Stimulated activated CD4-positive, alpha-beta T cell treated with anti-CD3 and anti-CD28 coated beads, Interleukin-1b, Interleukin-23, amount 100 ng/mL, for 4 hours (primary cell): ENCODE measurements around the gene MAPKBP1.
"Not testable (repeated sequence)": the region's sequence is repeated elsewhere in the genome, so short reads cannot be mapped to it uniquely, and the experiment has no call there.

Experiments used
- DNase-seq, 2 donors: peaks; one replicate each; pipeline ENCODE4 v3.0.0-alpha.2; 2020; ENCODE audit warnings: low read depth in 2 of 2

The MAPKBP1 gene, protein sequence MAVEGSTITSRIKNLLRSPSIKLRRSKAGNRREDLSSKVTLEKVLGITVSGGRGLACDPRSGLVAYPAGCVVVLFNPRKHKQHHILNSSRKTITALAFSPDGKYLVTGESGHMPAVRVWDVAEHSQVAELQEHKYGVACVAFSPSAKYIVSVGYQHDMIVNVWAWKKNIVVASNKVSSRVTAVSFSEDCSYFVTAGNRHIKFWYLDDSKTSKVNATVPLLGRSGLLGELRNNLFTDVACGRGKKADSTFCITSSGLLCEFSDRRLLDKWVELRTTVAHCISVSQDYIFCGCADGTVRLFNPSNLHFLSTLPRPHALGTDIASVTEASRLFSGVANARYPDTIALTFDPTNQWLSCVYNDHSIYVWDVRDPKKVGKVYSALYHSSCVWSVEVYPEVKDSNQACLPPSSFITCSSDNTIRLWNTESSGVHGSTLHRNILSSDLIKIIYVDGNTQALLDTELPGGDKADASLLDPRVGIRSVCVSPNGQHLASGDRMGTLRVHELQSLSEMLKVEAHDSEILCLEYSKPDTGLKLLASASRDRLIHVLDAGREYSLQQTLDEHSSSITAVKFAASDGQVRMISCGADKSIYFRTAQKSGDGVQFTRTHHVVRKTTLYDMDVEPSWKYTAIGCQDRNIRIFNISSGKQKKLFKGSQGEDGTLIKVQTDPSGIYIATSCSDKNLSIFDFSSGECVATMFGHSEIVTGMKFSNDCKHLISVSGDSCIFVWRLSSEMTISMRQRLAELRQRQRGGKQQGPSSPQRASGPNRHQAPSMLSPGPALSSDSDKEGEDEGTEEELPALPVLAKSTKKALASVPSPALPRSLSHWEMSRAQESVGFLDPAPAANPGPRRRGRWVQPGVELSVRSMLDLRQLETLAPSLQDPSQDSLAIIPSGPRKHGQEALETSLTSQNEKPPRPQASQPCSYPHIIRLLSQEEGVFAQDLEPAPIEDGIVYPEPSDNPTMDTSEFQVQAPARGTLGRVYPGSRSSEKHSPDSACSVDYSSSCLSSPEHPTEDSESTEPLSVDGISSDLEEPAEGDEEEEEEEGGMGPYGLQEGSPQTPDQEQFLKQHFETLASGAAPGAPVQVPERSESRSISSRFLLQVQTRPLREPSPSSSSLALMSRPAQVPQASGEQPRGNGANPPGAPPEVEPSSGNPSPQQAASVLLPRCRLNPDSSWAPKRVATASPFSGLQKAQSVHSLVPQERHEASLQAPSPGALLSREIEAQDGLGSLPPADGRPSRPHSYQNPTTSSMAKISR (N-terminal part only)

DNA sequence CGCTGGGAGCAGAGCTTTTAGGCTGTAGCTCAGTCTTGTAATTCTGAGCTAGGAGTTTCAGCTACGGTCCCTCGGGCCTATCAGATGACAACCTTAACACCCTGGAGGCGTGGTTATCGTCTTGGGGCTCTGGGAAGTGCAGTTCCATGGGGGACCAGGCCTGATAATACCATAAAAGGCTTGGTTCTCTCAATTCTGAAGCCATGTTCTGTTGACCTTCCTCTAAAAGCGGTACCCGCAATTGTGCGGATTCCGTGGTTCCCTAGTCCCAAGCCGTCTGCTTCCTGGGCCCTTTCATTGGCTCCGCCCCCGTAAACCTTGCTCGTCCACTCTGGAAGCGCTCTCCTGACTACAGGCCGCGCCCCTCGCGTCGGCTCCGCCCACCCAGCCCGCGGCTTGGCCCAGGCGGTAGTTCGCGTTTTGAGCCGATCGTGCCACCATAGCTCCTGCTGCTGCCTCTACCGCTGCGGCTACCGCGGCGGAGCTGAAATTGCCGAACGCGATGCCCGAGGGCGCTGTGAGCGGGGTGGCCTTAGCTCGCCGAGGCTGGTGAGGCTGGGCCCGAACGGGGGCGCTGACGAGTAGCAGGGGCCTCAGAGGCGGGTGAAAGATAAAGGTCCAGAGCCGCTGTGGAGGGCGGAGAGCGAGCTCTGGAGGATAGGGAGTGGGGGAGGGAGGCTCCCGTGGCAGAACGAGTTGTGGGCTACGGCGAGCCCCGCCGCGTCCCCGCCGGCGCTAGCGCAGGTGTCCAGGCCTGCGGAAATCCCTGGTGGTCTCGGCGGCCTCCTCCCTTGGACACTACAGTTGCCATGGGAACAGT is at the start of gene MAPKBP1:
TSS of gene MAPKBP1 (plus strand) at position 423 of the 820 bp plus-strand sequence. CDS start 792 bp downstream, outside the sequence.
- DNase-seq, result peak; percentile 92 to 94

DNA sequence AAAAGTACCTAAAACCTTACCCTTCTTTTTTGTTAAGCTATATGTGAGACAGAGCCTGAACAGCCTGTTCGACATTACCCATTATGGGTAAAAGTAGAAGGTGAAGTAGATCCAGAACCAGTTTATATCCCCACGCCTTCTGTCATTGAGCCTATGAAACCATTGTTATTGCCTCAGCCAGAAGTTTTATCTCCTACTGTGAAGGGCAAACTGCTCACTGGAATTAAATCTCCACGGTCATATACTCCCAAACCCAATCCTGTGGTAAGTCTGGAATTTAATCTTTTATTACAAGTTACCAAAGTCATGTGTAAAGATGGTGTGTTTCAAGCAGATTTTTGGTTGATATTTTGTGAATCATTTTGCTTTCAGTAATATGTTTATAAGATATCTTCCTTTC is 47.1 kb upstream of the MAPKBP1 start:
- no peak for DNase-seq

DNA sequence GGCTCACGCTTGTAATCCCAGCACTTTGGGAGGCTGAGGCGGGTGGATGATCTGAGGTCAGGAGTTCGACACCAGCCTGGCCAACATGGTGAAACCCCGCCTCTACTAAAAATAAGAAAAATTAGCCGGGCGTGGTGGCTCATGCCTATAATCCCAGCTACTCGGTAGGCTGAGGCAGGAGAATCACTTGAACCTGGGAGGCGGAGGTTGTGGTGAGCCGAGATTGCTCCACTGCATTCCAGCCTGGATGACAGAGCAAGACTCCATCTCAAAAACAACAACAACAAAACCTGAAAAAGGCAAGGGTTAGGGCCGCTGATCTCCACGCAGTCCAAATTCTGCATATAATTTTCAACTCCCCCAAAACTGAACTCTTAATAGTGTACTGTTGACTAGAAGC is 46.2 kb upstream of the MAPKBP1 start:
- not testable (repeated sequence) for DNase-seq

DNA sequence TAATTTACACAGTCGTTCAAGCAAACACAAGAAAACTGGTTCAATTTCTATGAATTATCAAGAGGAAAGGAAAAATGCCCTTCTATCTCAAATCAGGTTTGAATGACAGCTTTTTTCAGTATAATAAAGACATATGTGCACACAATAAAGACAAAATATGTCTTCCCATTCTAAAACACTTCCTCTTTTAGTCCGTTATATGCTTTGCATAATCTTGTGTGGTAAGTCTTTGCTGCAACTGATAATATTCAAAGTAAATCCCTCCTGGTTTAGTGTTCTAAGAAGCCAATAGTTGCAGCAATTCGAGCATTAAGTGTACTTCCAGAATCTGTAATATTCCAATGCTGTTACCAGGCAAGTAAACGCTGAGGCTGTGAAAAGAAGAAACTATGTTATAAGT is 43.7 kb upstream of the MAPKBP1 start:
- DNase-seq, result no peak

DNA sequence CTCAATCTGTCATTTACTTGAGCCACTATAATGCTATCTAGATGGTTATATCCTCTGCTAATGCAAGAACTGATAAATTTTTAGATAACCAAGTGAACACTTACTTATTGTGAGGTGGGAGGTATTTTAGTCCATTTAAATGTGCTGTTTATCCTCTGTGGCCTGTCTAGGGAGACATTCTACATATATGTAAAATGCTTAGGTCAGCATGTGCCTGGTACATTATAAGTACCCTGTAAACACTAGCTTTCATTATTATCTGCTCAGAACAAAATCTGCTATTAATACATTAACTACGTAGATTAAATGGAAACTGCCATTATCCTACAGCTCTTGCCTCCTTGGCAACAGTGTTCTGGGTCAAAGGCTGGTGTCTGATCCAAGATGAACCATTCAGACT is 41.8 kb upstream of the MAPKBP1 start:
- no peak for DNase-seq

DNA sequence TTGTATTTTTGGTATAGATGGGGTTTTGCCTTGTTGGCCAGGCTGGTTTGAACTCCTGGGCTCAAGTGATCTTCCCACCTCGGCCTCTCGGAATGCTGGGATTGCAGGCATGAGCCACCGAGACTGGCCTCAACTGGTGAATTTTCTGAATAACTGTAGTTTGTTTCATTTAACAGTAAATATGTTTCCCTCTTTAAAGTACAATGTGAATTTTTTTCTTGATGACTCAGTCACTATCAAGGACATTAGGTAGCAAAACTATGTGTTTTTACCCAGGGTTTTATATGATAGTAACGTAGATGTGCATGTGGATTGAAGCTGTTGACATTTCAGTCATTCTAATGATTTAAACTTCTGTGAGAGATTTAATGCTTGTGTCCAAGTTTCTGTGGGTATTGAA is 40.2 kb upstream of the MAPKBP1 start:
- DNase-seq, result no peak

DNA sequence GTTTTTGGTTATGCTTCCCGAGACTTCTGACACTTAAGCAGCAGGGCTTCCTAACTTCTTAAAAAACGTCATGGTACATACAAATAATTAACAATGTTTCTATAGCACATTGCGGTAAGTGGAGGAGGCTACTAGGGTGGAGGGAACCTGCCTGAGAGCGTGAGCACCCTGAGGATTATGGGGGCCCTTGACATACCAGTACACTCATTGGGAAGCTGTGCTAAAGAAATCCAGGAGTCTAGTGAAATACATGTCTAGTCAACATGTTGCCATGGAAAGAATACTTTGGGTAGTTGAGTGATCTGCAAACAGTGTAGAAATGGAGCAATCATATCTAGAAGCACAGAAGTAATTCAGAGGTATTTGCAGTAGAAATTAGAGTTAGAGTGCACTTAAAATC is 39.2 kb upstream of the MAPKBP1 start:
- DNase-seq, result no peak

DNA sequence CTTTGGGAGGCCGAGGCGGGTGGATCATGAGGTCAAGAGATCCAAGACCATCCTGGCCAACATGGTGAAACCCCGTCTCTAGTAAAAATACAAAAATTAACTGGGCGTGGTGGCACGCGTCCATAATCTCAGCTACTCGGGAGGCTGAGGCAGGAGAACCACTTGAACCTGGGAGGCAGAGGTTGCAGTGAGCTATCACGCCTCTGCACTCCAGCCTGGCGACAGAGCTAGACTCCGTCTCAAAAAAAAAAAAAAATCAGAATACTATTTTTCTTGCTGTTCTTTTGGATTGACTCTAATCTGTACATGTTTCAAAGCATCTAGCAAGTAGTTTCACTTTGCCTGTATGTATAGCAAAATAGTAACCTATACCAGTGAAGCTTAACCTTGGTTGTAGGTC is 38.8 kb upstream of the MAPKBP1 start:
- not testable (repeated sequence) for DNase-seq

DNA sequence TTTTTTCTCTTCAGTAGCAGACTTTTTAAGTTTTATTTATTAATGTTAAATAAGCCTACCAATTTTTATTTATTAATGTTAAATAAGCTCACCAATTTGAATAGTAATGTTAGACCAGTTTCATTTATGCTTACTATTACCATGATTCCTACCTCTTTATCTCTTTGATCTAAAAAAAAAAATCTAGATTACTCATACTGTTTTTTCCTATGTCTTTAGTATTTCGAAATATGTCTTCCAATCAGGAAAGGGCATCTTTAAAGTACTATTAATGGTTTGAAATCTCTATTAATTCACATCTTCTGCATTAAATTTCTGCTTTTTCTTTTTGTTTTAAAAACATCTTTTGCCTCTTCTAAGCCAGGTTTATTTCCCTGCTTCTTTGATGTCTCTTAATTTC is 27.5 kb upstream of the MAPKBP1 start:
- no peak for DNase-seq

DNA sequence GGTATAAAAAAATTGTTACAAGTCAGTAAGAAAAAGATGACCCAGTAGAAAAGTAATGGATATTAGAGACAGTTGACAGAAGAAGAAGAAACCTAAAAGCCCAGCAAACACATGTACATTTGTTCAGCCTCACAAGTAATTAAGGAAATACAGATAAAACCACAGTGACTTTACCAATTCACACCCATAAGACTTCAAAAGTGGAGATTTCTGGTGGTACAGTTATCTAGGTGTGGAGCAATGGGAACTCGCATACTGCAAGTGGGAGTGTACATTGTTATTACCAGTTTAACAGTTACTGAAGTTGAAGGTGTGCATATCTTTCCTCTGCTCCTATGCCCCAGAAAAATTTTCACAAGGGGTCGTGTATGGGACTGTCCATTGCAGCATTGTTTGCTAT is 18.1 kb upstream of the MAPKBP1 start:
- DNase-seq, result no peak

DNA sequence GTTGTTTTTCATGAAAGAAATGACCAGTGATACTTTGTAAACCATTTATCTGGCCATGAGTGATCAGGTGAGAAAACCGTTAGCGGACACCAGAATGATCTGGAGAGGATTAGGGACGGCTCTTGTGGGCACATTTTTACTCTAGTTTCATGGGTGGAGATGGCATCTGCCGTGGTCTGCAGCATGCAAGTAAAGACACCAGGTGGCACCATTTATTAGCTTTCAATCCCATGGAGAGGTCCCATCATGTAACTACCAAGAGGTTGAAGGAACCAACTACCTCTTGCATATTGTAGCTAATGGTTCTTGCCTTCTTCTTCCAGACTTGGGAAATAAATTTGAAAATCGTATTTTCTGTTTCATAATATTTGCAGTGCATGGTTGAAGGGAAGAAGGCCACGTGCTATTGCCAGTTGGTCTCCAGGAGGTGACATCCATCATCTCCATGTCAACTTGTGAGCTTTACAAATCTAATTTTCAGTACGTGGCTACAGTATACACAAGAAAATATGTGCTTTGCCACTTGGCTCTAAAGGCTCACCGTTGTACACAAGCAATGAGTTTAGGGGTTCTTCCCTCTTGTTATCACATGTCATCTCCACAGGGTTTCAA is 1.5 kb upstream of the MAPKBP1 start:
- peak in 1 of 2 donors; percentile 34 for DNase-seq

DNA sequence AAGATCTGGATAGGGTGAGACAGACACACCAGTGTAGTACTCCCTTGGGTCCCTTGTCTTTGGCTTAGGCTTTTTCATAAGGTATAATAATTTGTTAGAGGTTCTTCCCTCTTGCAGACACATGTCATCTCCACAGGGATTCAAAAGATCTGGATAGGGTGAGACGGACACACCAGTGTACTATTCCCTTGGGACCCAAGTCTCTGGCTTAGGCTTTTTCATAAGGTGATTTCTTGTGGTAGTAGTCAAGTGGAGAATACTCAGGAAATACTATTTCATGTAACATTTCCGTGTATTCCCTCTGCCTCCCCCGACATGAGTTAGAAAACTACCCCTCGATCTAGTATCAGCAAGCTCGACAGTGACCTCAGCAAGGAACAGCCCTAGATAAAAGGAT is 954 bp upstream of the MAPKBP1 start:
- no peak for DNase-seq

DNA sequence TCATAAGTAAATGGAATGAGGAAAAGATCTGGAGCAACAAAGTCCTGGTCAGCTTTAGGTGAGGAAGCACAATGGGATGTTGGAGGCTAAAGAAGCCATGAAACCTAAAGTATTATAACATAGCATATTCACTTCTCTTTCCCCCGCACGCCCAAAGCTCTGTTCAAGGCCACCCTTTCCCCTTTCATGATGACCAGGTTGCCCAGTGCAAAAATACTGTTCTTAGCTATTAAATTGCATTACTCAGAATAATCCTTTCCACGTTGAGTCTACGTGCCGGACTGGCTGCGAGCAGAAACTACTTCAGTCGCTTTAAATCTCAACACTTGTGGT is 589 bp upstream of the MAPKBP1 start:
- no peak for DNase-seq

DNA sequence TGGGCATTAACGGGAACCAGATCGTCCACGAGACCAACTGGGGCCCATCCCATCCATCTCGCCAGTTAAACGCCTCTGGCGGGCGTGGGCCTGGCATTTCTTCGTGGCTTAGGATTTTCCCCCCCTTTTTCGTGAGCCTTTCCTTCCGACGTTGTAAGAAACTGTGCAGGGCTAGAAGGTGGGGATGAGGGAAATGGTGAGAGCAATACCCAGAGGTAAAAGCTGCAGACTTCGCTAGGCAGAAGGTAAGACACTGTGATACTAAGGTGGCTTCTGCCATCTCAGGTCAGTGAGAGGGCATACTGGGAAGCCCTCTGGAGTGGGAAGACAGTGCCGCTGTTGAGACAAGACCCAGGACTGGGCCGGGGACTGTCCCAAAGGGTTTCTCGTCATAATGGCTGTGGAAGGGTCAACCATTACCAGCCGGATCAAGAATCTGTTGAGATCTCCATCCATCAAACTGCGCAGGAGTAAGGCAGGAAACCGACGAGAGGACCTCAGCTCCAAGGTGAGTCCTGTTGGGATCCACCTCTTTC is 666 bp downstream of the MAPKBP1 start:
- DNase-seq, result no peak

DNA sequence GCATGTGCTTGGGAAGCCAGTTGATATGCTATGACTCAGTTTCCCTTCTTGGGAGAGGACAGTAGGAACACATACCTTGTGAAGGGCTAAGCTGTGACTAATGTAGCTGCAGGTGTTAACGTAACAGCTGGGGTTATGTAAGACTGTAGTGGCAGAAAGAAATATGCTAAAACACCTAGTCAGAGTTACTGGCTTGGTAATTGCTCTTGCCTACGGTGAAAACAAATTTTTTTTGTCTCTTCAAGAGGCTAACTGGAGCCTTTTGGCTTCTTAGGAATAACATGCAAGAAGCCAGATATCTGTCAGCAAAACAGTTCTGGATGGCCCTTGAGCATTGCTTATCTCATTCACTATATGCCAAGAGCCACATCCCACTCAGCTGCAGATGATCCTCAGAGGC is 1.4 kb downstream of the MAPKBP1 start:
- no peak for DNase-seq

DNA sequence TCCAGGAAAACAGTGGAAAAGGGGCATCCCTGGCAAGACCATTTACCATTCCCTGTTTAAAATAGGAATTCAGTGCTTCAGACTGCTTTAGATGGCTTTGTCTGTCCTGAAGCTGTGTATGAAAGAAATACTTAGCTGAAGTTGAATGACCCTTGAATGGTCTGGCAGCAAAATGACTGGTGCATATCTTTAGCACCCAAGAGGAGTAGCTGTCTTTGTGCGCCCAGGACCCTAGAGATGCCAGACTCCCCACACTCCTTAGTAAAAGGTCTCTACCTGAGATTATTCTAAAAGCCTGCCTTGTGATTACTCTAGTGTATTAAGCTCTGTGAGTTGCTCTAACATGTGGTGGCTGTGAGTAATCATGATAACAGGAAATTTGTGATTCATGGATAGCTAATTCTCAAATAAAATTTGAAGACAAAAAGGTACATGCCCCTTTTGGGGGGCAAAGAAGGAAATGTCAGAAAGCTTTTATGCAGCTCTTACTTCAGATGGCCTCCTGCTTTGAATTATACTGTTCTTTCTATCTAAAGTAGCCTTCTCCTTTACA is 3.2 kb downstream of the MAPKBP1 start:
- no peak for DNase-seq

DNA sequence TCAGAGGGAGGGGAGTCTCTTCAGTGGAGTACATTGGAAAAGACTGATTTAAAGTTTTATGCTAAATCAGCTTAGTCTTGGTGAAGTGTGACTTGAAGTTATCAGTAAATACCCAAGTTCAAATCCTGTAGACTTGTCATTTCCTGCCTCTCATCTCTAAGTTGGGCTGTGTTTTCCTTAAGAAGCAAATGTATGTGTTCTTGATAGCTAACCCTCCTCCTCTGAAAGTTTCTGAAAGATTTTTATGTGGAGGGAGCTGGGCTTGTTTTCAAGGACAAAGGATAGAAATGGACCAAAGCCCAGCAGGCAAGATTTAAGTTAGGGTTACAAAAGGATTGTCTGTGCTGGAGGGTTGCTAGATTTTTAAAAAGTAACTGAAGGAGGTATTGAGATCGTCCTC is 4.2 kb downstream of the MAPKBP1 start:
- DNase-seq, result no peak

DNA sequence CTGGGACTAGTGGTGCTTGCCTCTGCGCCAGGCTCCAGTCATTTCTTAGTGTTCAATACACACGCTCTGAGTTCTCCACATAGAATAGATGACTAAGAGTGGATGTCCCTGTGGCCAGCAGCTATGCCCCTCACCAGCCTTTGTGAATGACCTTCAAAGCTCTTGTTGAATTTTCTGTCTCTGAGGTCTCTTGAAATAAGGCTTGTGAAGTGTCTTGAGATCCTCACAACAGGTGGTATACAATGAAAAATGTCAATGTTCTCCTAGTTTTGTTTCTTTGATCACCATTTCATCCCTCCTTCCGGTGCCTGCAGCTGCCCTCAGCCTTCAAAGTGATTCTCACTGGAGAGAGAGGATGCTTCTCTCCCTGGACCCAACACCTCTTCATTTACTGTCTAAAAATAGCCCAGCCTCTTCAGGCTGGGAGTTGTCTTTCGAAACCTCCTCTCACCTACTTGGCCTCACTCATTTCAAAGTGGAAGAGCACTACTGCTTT is 5.4 kb downstream of the MAPKBP1 start:
- DNase-seq, result no peak

DNA sequence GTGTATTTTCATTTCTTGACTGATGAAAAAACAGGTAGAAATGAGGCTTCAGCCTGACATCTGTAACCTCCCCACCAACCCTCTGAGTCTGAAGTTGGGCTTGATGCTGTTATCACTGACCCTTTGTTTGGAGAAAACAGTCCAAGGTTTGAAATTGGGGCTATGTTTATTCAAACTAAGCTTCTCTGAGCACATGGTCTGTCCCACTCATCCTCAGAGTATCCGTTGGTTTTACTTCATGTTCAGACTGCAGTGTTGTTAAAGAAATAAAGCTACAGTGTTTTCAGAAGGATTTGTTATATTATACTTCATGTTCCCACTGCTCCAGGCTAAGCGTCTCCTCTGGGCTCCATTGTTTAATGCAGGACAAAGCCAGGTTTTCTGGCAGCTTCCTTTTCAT is 6.0 kb downstream of the MAPKBP1 start:
- no peak for DNase-seq

DNA sequence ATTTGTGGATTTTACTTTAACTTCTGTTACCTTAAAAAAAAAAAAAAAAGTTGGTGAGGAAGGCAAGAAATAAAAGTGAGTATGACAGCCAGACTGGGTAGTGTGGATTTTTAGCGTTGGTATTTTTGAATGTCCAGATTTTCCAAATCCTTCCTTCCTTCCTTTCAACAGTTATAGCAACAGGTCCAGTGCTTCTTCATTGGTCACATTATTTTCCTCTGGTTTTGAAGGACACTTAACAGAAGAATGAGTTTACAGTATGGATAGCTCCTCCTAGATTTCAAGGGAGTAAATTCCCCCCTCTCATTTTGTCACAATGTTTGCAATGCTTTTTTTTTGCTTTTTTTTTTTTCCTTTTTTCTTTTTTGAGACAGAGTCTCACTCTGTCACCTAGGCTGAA is 6.4 kb downstream of the MAPKBP1 start:
- DNase-seq, result no peak
